ENCODE measurements around the gene CELF2. TPM values are rescaled to one million over a fixed set of nuclear protein-coding genes. Genes with fewer than 3 reads are reported as not detected.

CELF2 gene
- total RNA-seq, 1 donor from 2014 or later, result 3.8 TPM

DNA sequence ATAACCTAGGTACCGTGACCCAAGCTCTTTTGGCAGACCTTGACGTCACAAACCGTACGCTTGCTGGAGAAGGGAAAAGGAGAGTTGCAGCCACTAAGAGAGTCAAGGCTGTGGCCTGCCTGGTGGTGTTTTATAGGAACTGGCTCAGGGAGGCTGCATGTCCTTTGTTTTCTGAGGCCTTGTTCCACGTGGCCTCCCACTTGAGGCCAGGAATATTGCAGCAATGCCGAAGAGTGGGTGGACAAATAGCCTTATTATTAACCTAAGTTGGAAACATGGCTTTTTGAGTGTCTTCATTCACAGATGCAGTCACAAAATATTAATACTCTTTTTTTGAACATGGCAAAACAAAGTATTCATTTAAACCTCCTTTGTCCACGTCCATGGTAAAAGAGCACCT, 178.0 kb downstream of the CELF2 start:
- no peak for DNase-seq (ENCODE audit: low spot score, unreplicated experiment)
- Mint-ChIP-seq H3K36me3 (ENCODE audit: insufficient read depth) (no peaks in the 10 kb centered on the region), H3K27ac (no peak overlapping the region), H3K9me3 (ENCODE audit: low read depth) (no peaks in the 10 kb centered on the region), H3K4me3 (ENCODE audit: low read depth) (no peak overlapping the region), H3K4me1 (ENCODE audit: low read depth) (peaks cover 6% of the 10 kb centered on the region), H3K27me3 (peaks cover 16% of the 10 kb centered on the region)
- TF ChIP-seq, protein P1, sequence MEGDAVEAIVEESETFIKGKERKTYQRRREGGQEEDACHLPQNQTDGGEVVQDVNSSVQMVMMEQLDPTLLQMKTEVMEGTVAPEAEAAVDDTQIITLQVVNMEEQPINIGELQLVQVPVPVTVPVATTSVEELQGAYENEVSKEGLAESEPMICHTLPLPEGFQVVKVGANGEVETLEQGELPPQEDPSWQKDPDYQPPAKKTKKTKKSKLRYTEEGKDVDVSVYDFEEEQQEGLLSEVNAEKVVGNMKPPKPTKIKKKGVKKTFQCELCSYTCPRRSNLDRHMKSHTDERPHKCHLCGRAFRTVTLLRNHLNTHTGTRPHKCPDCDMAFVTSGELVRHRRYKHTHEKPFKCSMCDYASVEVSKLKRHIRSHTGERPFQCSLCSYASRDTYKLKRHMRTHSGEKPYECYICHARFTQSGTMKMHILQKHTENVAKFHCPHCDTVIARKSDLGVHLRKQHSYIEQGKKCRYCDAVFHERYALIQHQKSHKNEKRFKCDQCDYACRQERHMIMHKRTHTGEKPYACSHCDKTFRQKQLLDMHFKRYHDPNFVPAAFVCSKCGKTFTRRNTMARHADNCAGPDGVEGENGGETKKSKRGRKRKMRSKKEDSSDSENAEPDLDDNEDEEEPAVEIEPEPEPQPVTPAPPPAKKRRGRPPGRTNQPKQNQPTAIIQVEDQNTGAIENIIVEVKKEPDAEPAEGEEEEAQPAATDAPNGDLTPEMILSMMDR (IDR thresholded peaks at IDR 0.05; ENCODE audit: unreplicated experiment), result no peak

DNA sequence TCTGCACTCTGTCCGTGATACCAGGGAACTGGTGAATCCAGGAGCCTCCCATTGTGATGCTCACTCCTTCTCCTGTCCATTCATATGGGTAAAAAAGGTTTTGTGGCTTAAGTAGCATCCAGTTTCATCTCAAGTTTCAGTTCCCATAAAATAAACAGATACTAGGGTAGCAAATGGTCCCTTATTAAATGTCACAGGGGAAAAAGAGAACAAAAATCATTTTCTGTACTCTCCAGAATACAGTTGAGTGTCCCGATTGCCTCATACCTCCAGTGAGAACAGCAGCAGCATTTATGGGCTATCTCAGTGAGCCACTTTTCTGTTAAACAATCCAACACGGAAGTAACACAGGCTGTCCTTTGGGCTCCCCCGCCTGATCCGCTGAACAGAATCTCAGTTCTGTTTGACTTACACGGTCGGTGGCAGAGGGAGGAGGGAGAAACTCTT, 179.6 kb downstream of the CELF2 start:
- H3K4me3 Mint-ChIP-seq (ENCODE audit: low read depth), result no peak overlapping the region
- H3K9me3 Mint-ChIP-seq (ENCODE audit: low read depth), result peaks cover 3% of the 10 kb centered on the region
- no peak for DNase-seq (ENCODE audit: low spot score, unreplicated experiment)
- peaks cover 19% of the 10 kb centered on the region for H3K27me3 Mint-ChIP-seq
- no peaks in the 10 kb centered on the region for H3K36me3 Mint-ChIP-seq (ENCODE audit: insufficient read depth)
- no peak overlapping the region for H3K27ac Mint-ChIP-seq
- H3K4me1 Mint-ChIP-seq (ENCODE audit: low read depth), result peaks cover 6% of the 10 kb centered on the region
- TF ChIP-seq, protein P1 (IDR thresholded peaks at IDR 0.05; ENCODE audit: unreplicated experiment), result no peak

DNA sequence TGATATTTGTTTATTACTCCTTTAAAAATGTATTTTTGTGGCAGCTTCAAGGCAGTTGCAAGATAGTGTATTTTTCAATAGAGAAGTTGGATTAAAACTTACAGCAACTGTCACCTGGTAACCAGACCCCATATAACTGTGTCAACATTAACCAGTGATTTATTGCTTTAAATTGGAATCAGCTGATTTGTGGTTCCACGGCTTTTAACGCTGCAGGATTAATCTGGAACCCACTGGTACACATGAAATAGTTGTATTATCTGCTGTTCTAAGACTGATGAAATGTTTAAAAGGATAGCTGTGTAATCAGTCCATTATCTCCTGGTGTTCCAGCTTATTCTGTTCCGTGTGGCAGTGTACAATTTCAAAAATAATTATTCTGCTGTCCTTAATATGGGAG, 180.2 kb downstream of the CELF2 start:
- Mint-ChIP-seq H3K4me3 (ENCODE audit: low read depth) (no peak overlapping the region), H3K9me3 (ENCODE audit: low read depth) (peaks cover 3% of the 10 kb centered on the region), H3K36me3 (ENCODE audit: insufficient read depth) (no peaks in the 10 kb centered on the region), H3K27ac (no peak overlapping the region), H3K27me3 (peaks cover 19% of the 10 kb centered on the region), H3K4me1 (ENCODE audit: low read depth) (peaks cover 6% of the 10 kb centered on the region)
- DNase-seq (ENCODE audit: low spot score, unreplicated experiment), result no peak
- TF ChIP-seq, protein P1 (IDR thresholded peaks at IDR 0.05; ENCODE audit: unreplicated experiment), result no peak

DNA sequence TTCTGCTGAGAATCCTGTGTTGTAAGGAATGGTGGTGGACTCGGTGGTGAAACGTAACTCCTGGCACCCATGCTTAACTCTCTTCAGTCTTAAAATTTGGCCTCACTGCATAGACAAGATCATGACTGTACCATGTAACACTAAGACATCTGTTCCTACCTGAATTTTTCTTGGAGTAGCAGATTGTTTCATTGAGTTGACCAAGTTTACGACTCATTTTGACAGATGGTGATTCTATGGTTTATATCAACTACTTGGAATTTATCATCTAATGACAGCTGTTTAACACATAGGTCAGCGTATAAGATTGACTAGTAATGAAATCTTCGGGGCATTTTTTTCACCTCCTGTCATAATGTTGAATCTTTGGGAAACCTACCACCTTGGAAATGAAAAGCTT, 184.2 kb downstream of the CELF2 start:
- H3K27ac Mint-ChIP-seq, result no peak overlapping the region
- peaks cover 8% of the 10 kb centered on the region for H3K4me1 Mint-ChIP-seq (ENCODE audit: low read depth)
- no peaks in the 10 kb centered on the region for H3K36me3 Mint-ChIP-seq (ENCODE audit: insufficient read depth)
- DNase-seq (ENCODE audit: low spot score, unreplicated experiment), result no peak
- H3K4me3 Mint-ChIP-seq (ENCODE audit: low read depth), result no peak overlapping the region
- TF ChIP-seq, protein P1 (IDR thresholded peaks at IDR 0.05; ENCODE audit: unreplicated experiment), result no peak
- H3K27me3 Mint-ChIP-seq, result peaks cover 12% of the 10 kb centered on the region
- H3K9me3 Mint-ChIP-seq (ENCODE audit: low read depth), result peaks cover 3% of the 10 kb centered on the region

DNA sequence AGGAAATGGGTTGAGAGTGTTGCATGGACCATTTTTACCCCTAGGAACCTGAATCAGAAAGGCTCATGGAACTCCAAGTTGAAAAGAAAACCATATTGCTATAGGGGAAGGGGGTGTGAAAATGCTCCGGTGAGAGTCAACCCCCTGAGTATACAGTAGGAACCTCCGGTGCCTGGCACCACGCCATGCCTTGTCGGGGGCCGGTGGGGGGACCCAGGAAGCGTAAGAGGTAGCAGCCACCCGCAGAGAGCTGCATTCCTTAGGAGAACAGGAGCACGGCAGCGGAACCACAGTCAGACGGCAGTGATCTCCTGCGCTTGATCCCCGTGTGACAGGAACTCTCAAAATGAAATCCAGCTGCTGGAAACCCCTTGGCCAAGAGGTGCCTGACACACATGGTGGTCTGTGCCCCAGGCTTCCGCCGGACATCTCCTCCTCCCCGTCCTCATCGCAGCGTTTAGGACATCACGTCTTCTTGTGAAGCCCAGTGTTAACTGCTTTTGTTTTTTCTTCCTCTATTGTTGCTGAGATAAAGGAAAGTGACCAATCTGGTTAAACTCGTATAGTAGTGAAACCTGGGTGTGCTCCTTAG, 186.8 kb downstream of the CELF2 start:
- Mint-ChIP-seq H3K4me1 (ENCODE audit: low read depth) (peaks cover 3% of the 10 kb centered on the region), H3K27me3 (peaks cover 30% of the 10 kb centered on the region), H3K27ac (peak overlapping the region; percentile 73), H3K4me3 (ENCODE audit: low read depth) (no peak overlapping the region), H3K9me3 (ENCODE audit: low read depth) (peaks cover 3% of the 10 kb centered on the region), H3K36me3 (ENCODE audit: insufficient read depth) (no peaks in the 10 kb centered on the region)
- DNase-seq (ENCODE audit: low spot score, unreplicated experiment), result no peak
- TF ChIP-seq, protein P1 (IDR thresholded peaks at IDR 0.05; ENCODE audit: unreplicated experiment), result no peak
